GM12874 (cell line): ENCODE measurements around the gene OGFR.

Source experiments
- TF ChIP-seq, protein P1 (sequence below): IDR thresholded peaks from 2 replicates; pipeline ENCODE4 v1.5.1; 2011; ENCODE audit warnings: low read depth, mild to moderate bottlenecking, control low read depth, low read length, moderate library complexity; ENCODE audit not compliant: insufficient read depth

Gene OGFR

GRCh38 chr20:62760856-62761758, 43.5 kb upstream of the OGFR start:
- TF ChIP-seq, protein P1, sequence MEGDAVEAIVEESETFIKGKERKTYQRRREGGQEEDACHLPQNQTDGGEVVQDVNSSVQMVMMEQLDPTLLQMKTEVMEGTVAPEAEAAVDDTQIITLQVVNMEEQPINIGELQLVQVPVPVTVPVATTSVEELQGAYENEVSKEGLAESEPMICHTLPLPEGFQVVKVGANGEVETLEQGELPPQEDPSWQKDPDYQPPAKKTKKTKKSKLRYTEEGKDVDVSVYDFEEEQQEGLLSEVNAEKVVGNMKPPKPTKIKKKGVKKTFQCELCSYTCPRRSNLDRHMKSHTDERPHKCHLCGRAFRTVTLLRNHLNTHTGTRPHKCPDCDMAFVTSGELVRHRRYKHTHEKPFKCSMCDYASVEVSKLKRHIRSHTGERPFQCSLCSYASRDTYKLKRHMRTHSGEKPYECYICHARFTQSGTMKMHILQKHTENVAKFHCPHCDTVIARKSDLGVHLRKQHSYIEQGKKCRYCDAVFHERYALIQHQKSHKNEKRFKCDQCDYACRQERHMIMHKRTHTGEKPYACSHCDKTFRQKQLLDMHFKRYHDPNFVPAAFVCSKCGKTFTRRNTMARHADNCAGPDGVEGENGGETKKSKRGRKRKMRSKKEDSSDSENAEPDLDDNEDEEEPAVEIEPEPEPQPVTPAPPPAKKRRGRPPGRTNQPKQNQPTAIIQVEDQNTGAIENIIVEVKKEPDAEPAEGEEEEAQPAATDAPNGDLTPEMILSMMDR: no peak

GRCh38 chr20:62761759-62762131, 42.9 kb upstream of the OGFR start:
- TF ChIP-seq, protein P1: no peak

- TF ChIP-seq, protein P1: no peak
Observed at GRCh38 chr20:62762376-62762775, 42.3 kb upstream of the OGFR start.

GRCh38 chr20:62762801-62763368, 41.8 kb upstream of the OGFR start:
- TF ChIP-seq, protein P1: no peak

GRCh38 chr20:62763404-62763803, 41.2 kb upstream of the OGFR start:
- TF ChIP-seq, protein P1: no peak

DNA sequence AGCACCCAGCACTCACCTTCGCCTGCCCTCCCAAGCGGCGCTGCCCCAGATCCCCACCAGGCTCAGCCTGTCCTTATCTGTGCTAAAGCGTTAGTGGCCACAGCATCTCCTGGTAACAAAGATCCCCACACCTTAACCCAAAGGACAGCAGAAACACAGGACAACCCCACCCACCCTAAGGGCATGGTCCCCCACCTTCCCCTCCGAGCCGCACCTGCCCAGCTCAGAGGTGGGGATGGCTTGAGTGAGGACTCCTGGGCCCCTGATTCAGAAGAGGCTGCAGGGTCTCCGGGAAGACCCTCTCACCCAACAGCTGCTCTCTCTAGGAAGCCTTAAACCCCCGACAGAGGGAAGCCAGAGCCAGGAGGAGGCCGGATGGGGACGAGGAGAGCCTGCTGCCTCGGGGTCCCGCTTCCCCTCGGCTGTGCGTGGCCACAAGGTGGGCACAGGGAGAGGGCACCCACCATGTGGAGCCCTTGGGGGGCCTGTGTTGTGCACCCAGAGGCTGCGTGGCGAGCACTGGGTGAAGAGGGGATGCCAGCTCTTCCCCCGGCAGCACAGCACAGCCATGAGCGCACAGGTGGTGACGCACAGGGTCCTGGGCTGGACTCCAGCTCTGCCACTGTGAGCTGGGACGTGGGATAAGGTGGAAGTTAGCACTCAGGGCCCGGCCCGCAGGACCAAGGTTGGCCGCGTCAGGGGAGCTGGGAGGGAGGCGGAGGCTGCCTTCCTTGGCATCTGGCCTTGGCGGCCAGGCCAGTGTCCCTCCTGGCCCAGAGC, 40.3 kb upstream of the OGFR start:
- TF ChIP-seq, protein P1: no peak

DNA sequence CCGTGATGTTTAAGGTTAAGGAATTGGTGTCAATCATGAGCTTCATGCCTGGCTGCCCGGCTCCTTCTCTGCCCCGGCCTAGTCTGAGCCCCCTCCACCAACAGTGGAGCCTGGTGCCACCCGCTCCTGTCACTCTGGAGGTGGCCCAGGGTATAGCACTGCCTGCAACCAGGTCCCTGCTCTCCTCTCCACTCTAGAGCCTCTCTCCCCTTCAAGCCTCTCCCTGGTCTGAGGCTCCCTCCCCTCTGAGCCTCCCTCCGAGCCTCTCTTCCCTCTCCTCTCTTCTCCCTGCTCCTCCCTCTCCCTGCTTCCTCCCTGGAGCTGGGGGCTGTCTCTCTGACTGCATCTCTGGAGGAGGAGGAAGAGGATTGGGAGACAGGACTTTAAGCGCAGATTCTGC, 39.6 kb upstream of the OGFR start:
- TF ChIP-seq, protein P1: no peak
